HG03565 (cell line): ENCODE data around the gene SPATA32.

Experiments
- ATAC-seq: cut with Tn5 transposase; IDR thresholded peaks from one replicate; pipeline ENCODE4 v1.9.1; 2021; ENCODE audit warnings: mild to moderate bottlenecking, moderate library complexity; ENCODE audit not compliant: unreplicated experiment

The SPATA32 gene

GRCh38 chr17:45294506-45294905, 32.6 kb upstream of the SPATA32 start:
- no peak for ATAC-seq

- ATAC-seq: no peak
Observed at GRCh38 chr17:45293413-45294211, 31.7 kb upstream of the SPATA32 start.

- no peak for ATAC-seq
Observed at GRCh38 chr17:45292696-45293412, 31.0 kb upstream of the SPATA32 start.

GRCh38 chr17:45291171-45291805, 29.4 kb upstream of the SPATA32 start:
- ATAC-seq: no peak

GRCh38 chr17:45290269-45290765, 28.4 kb upstream of the SPATA32 start:
- ATAC-seq: no peak

GRCh38 chr17:45289301-45290268, 27.7 kb upstream of the SPATA32 start:
- ATAC-seq: no peak

GRCh38 chr17:45288825-45289224, 26.9 kb upstream of the SPATA32 start:
- no peak for ATAC-seq

GRCh38 chr17:45287526-45288500, 25.9 kb upstream of the SPATA32 start:
- no peak for ATAC-seq

GRCh38 chr17:45286286-45286685, 24.4 kb upstream of the SPATA32 start:
- ATAC-seq: no peak

- ATAC-seq: no peak
Observed at GRCh38 chr17:45284176-45285140, 22.6 kb upstream of the SPATA32 start.

GRCh38 chr17:45283711-45284110, 21.8 kb upstream of the SPATA32 start:
- ATAC-seq: no peak

- ATAC-seq: no peak
Observed at GRCh38 chr17:45282683-45283644, 21.1 kb upstream of the SPATA32 start.

GRCh38 chr17:45279898-45280297, 18.0 kb upstream of the SPATA32 start:
- no peak for ATAC-seq

GRCh38 chr17:45277992-45278391, 16.1 kb upstream of the SPATA32 start:
- ATAC-seq: no peak

- ATAC-seq: no peak
Observed at GRCh38 chr17:45277216-45277849, 15.4 kb upstream of the SPATA32 start.

- no peak for ATAC-seq
Observed at GRCh38 chr17:45276031-45276430, 14.1 kb upstream of the SPATA32 start.

GRCh38 chr17:45274033-45274432, 12.1 kb upstream of the SPATA32 start:
- ATAC-seq: no peak
